ENCODE data around the gene CAMK1G. TPM values are rescaled to one million over a fixed set of nuclear protein-coding genes. Genes with fewer than 3 reads are reported as not detected.

CAMK1G gene
- total and polyA plus RNA-seq, 2 experiments from 2014 or later, result 0.32 to 0.76 TPM

DNA sequence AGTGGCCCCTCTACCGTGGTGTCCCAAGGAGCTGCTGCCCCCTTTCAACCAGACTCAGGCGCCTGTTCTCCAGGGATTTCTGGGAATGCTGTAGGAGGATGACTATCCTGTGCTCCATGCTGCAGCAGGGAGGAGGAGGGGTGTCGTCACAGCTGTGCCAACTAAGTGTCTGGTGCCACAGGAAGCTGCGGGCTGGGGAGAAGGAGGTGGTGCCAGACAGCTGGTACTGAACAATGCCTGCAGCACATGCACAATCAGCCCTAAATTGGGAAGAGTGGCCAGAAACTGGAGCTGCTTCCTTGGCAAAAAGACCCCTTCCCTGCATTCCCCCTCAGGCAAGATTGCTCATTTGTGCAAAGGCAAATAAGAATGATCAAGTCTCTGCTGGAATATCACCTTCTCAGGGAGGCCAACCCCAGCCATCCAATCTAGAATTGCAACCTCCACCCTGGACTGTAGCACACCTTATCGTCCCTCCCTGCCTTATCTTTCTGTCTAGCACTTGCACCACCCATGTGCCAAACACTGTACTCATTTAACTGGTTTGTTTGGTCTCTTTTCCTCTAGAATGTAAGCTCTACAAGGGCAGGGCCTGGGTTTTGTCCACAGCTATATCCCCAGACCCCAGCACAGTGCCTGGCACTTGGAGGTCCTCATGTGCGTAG lies 35.4 kb downstream of the CAMK1G start:
- Mint-ChIP-seq H3K4me1 (peaks cover 3% of the 10 kb centered on the region; the same call in 1 of the 3 replicates), H3K27ac (no peak overlapping the region), H3K4me3 (no peak overlapping the region), H3K27me3 (ENCODE audit: insufficient read depth, low read depth, poor library complexity) (peaks cover 7% of the 10 kb centered on the region), H3K36me3 (ENCODE audit: low read depth) (no peaks in the 10 kb centered on the region; the same call in 2 of the 3 replicates), H3K9me3 (no peaks in the 10 kb centered on the region)
- Histone ChIP-seq H3K4me2 (no peak overlapping the region), H3K79me2 (replicated peaks; ENCODE audit: insufficient read depth) (no peaks in the 10 kb centered on the region), H3F3A (replicated peaks; ENCODE audit: low read depth) (no peaks in the 10 kb centered on the region), H2AFZ (no peak overlapping the region), H3K27ac (ENCODE audit: low read depth) (no peak overlapping the region), H3K27me3 (ENCODE audit: insufficient read depth) (no peaks in the 10 kb centered on the region), H4K20me1 (replicated peaks; ENCODE audit: insufficient read depth) (no peaks in the 10 kb centered on the region), H3K36me3 (ENCODE audit: insufficient read depth) (no peaks in the 10 kb centered on the region), H3K4me1 (ENCODE audit: insufficient read depth) (no peaks in the 10 kb centered on the region), H3K4me3 (no peak overlapping the region), H3K9me2 (ENCODE audit: insufficient read depth) (no peaks in the 10 kb centered on the region)
- TF ChIP-seq EZH2 (IDR thresholded peaks at IDR 0.05; ENCODE audit: low read depth, unreplicated experiment) (no peak), STAT1 (IDR thresholded peaks at IDR 0.05; ENCODE audit: unreplicated experiment) (no peak), POLR2AphosphoS5 (IDR thresholded peaks at IDR 0.05; ENCODE audit: low read depth) (no peak), ZNF114 (CRISPR knock-in tag; IDR thresholded peaks at IDR 0.05) (no peak), NANOG (IDR thresholded peaks at IDR 0.05; ENCODE audit: borderline replicate concordance) (no peak), JUNB (IDR thresholded peaks at IDR 0.05; ENCODE audit: unreplicated experiment) (no peak), ZNF331 (CRISPR knock-in tag; IDR thresholded peaks at IDR 0.05; ENCODE audit: low read depth) (no peak), EZH2phosphoT487 (IDR thresholded peaks at IDR 0.05; ENCODE audit: unreplicated experiment) (no peak), CREB1 (CRISPR knock-in tag; IDR thresholded peaks at IDR 0.05; ENCODE audit: low read depth) (no peak)
- TF ChIP-seq, protein P1, sequence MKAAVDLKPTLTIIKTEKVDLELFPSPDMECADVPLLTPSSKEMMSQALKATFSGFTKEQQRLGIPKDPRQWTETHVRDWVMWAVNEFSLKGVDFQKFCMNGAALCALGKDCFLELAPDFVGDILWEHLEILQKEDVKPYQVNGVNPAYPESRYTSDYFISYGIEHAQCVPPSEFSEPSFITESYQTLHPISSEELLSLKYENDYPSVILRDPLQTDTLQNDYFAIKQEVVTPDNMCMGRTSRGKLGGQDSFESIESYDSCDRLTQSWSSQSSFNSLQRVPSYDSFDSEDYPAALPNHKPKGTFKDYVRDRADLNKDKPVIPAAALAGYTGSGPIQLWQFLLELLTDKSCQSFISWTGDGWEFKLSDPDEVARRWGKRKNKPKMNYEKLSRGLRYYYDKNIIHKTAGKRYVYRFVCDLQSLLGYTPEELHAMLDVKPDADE (IDR thresholded peaks at IDR 0.05), result no peak
- TF ChIP-seq, protein P2, sequence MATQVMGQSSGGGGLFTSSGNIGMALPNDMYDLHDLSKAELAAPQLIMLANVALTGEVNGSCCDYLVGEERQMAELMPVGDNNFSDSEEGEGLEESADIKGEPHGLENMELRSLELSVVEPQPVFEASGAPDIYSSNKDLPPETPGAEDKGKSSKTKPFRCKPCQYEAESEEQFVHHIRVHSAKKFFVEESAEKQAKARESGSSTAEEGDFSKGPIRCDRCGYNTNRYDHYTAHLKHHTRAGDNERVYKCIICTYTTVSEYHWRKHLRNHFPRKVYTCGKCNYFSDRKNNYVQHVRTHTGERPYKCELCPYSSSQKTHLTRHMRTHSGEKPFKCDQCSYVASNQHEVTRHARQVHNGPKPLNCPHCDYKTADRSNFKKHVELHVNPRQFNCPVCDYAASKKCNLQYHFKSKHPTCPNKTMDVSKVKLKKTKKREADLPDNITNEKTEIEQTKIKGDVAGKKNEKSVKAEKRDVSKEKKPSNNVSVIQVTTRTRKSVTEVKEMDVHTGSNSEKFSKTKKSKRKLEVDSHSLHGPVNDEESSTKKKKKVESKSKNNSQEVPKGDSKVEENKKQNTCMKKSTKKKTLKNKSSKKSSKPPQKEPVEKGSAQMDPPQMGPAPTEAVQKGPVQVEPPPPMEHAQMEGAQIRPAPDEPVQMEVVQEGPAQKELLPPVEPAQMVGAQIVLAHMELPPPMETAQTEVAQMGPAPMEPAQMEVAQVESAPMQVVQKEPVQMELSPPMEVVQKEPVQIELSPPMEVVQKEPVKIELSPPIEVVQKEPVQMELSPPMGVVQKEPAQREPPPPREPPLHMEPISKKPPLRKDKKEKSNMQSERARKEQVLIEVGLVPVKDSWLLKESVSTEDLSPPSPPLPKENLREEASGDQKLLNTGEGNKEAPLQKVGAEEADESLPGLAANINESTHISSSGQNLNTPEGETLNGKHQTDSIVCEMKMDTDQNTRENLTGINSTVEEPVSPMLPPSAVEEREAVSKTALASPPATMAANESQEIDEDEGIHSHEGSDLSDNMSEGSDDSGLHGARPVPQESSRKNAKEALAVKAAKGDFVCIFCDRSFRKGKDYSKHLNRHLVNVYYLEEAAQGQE (IDR thresholded peaks at IDR 0.05; ENCODE audit: unreplicated experiment), result no peak
- TF ChIP-seq, protein P3, sequence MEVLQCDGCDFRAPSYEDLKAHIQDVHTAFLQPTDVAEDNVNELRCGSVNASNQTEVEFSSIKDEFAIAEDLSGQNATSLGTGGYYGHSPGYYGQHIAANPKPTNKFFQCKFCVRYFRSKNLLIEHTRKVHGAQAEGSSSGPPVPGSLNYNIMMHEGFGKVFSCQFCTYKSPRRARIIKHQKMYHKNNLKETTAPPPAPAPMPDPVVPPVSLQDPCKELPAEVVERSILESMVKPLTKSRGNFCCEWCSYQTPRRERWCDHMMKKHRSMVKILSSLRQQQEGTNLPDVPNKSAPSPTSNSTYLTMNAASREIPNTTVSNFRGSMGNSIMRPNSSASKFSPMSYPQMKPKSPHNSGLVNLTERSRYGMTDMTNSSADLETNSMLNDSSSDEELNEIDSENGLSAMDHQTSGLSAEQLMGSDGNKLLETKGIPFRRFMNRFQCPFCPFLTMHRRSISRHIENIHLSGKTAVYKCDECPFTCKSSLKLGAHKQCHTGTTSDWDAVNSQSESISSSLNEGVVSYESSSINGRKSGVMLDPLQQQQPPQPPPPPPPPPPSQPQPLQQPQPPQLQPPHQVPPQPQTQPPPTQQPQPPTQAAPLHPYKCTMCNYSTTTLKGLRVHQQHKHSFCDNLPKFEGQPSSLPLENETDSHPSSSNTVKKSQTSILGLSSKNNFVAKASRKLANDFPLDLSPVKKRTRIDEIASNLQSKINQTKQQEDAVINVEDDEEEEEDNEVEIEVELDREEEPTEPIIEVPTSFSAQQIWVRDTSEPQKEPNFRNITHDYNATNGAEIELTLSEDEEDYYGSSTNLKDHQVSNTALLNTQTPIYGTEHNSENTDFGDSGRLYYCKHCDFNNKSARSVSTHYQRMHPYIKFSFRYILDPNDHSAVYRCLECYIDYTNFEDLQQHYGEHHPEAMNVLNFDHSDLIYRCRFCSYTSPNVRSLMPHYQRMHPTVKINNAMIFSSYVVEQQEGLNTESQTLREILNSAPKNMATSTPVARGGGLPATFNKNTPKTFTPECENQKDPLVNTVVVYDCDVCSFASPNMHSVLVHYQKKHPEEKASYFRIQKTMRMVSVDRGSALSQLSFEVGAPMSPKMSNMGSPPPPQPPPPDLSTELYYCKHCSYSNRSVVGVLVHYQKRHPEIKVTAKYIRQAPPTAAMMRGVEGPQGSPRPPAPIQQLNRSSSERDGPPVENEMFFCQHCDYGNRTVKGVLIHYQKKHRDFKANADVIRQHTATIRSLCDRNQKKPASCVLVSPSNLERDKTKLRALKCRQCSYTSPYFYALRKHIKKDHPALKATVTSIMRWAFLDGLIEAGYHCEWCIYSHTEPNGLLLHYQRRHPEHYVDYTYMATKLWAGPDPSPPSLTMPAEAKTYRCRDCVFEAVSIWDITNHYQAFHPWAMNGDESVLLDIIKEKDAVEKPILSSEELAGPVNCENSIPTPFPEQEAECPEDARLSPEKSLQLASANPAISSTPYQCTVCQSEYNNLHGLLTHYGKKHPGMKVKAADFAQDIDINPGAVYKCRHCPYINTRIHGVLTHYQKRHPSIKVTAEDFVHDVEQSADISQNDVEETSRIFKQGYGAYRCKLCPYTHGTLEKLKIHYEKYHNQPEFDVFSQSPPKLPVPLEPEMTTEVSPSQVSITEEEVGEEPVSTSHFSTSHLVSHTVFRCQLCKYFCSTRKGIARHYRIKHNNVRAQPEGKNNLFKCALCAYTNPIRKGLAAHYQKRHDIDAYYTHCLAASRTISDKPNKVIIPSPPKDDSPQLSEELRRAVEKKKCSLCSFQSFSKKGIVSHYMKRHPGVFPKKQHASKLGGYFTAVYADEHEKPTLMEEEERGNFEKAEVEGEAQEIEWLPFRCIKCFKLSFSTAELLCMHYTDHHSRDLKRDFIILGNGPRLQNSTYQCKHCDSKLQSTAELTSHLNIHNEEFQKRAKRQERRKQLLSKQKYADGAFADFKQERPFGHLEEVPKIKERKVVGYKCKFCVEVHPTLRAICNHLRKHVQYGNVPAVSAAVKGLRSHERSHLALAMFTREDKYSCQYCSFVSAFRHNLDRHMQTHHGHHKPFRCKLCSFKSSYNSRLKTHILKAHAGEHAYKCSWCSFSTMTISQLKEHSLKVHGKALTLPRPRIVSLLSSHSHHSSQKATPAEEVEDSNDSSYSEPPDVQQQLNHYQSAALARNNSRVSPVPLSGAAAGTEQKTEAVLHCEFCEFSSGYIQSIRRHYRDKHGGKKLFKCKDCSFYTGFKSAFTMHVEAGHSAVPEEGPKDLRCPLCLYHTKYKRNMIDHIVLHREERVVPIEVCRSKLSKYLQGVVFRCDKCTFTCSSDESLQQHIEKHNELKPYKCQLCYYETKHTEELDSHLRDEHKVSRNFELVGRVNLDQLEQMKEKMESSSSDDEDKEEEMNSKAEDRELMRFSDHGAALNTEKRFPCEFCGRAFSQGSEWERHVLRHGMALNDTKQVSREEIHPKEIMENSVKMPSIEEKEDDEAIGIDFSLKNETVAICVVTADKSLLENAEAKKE (CRISPR knock-in tag; IDR thresholded peaks at IDR 0.05), result no peak
- TF ChIP-seq, protein P4, sequence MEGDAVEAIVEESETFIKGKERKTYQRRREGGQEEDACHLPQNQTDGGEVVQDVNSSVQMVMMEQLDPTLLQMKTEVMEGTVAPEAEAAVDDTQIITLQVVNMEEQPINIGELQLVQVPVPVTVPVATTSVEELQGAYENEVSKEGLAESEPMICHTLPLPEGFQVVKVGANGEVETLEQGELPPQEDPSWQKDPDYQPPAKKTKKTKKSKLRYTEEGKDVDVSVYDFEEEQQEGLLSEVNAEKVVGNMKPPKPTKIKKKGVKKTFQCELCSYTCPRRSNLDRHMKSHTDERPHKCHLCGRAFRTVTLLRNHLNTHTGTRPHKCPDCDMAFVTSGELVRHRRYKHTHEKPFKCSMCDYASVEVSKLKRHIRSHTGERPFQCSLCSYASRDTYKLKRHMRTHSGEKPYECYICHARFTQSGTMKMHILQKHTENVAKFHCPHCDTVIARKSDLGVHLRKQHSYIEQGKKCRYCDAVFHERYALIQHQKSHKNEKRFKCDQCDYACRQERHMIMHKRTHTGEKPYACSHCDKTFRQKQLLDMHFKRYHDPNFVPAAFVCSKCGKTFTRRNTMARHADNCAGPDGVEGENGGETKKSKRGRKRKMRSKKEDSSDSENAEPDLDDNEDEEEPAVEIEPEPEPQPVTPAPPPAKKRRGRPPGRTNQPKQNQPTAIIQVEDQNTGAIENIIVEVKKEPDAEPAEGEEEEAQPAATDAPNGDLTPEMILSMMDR (conservative IDR thresholded peaks at IDR 0.05; ENCODE audit: low read depth in 2 of 2), result no peak
- DNase-seq (ENCODE audit: low spot score), result no peak
- ATAC-seq, result no peak
